SK-N-SH treated with all-trans-retinoic acid at 6 μM for 48 hours (cell line): ENCODE measurements around the gene SMYD2.
"Not testable (repeated sequence)": the region's sequence is repeated elsewhere in the genome, so short reads cannot be mapped to it uniquely, and the experiment has no call there.

Experiments
- ATAC-seq: fragments of 200-7000 bp; cut with Tn5 transposase; 3 replicates; pipeline ENCODE4 v1.9.1; 2020; ENCODE audit warnings: mild to moderate bottlenecking, moderate library complexity
- ARNTL ChIP-seq: fragments of 450-650 bp; formaldehyde crosslinking; IDR thresholded peaks from 2 replicates; pipeline ENCODE4 v1.5.0; 2020; ENCODE audit warnings: low read depth, mild to moderate bottlenecking, moderate library complexity, borderline replicate concordance
- BACH2 ChIP-seq: fragments of 250-450 bp; sonication (Bioruptor Pico); IDR thresholded peaks from 2 replicates; pipeline ENCODE4 v1.9.0; 2021; ENCODE audit warnings: mild to moderate bottlenecking, borderline replicate concordance
- CREB5 ChIP-seq: fragments of 250-450 bp; sonication (Bioruptor Pico); IDR thresholded peaks from 2 replicates; pipeline ENCODE4 v1.5.1; 2020; ENCODE audit warnings: low read depth, mild to moderate bottlenecking, moderate library complexity
- CSDC2 ChIP-seq: fragments of 250-450 bp; sonication (Bioruptor Pico); IDR thresholded peaks from 2 replicates; pipeline ENCODE4 v1.5.0; 2020; ENCODE audit warnings: mild to moderate bottlenecking, moderate library complexity
- ESRRG ChIP-seq: fragments of 250-450 bp; sonication (Bioruptor Pico); IDR thresholded peaks from 2 replicates; pipeline ENCODE4 v1.6.1; 2021; ENCODE audit warnings: mild to moderate bottlenecking
- GLIS3 ChIP-seq: fragments of 250-450 bp; sonication (Bioruptor Pico); IDR thresholded peaks from 2 replicates; pipeline ENCODE4 v1.5.0; 2020; ENCODE audit warnings: mild to moderate bottlenecking, moderate library complexity
- ISL1 ChIP-seq: fragments of 250-450 bp; sonication (Bioruptor Pico); IDR thresholded peaks from 2 replicates; pipeline ENCODE4 v2.1.2; 2022; ENCODE audit warnings: mild to moderate bottlenecking, moderate library complexity
- OSR1 ChIP-seq: fragments of 250-450 bp; sonication (Bioruptor Pico); IDR thresholded peaks from 2 replicates; pipeline ENCODE4 v1.8.0; 2022; ENCODE audit warnings: moderate library complexity, mild to moderate bottlenecking, inconsistent platforms
- PATZ1 ChIP-seq: fragments of 250-450 bp; sonication (Bioruptor Pico); IDR thresholded peaks from 2 replicates; pipeline ENCODE4 v1.8.0; 2020; ENCODE audit warnings: mild to moderate bottlenecking, moderate library complexity, borderline replicate concordance
- POU6F1 ChIP-seq: fragments of 250-450 bp; sonication (Bioruptor Pico); IDR thresholded peaks from 2 replicates; pipeline ENCODE4 v1.8.0; 2021; ENCODE audit warnings: low read depth, mild to moderate bottlenecking, moderate library complexity, borderline replicate concordance
- PPARA ChIP-seq: fragments of 250-450 bp; sonication (Bioruptor Pico); IDR thresholded peaks from 2 replicates; pipeline ENCODE4 v1.5.0; 2020; ENCODE audit warnings: mild to moderate bottlenecking, borderline replicate concordance
- RARB ChIP-seq: fragments of 250-450 bp; sonication (Bioruptor Pico); IDR thresholded peaks from 2 replicates; pipeline ENCODE4 v1.8.0; 2021; ENCODE audit warnings: mild to moderate bottlenecking, moderate library complexity
- SNAI2 ChIP-seq: fragments of 250-450 bp; sonication (Bioruptor Pico); IDR thresholded peaks from 2 replicates; pipeline ENCODE4 v1.5.0; 2020; ENCODE audit warnings: mild to moderate bottlenecking, moderate library complexity
- TCF4 ChIP-seq: fragments of 250-450 bp; sonication (Bioruptor Pico); IDR thresholded peaks from 2 replicates; pipeline ENCODE4 v1.8.0; 2021; ENCODE audit warnings: mild to moderate bottlenecking, moderate library complexity, borderline replicate concordance
- TSHZ2 ChIP-seq: fragments of 250-450 bp; sonication (Bioruptor Pico); IDR thresholded peaks from 2 replicates; pipeline ENCODE4 v1.5.0; 2020; ENCODE audit warnings: mild to moderate bottlenecking, moderate library complexity
- ZC3H10 ChIP-seq: fragments of 250-450 bp; sonication (Bioruptor Pico); IDR thresholded peaks from 2 replicates; pipeline ENCODE4 v1.5.1; 2021; ENCODE audit warnings: mild to moderate bottlenecking, moderate library complexity
- ZFP3 ChIP-seq: fragments of 250-450 bp; sonication (Bioruptor Pico); IDR thresholded peaks from 2 replicates; pipeline ENCODE4 v1.5.0; 2020; ENCODE audit warnings: mild to moderate bottlenecking, moderate library complexity
- ZFP30 ChIP-seq: fragments of 450-650 bp; formaldehyde crosslinking; IDR thresholded peaks from 2 replicates; pipeline ENCODE4 v1.5.0; 2022; ENCODE audit warnings: mild to moderate bottlenecking, moderate library complexity
- ZNF565 ChIP-seq: fragments of 450-650 bp; formaldehyde crosslinking; conservative IDR thresholded peaks from 2 replicates; pipeline ENCODE4 v1.5.0; 2020; ENCODE audit warnings: low read depth, mild to moderate bottlenecking, moderate library complexity
- ZNF70 ChIP-seq: fragments of 450-650 bp; formaldehyde crosslinking; IDR thresholded peaks from 2 replicates; pipeline ENCODE4 v1.5.0; 2020; ENCODE audit warnings: mild to moderate bottlenecking, moderate library complexity
- ZNF8 ChIP-seq: fragments of 450-650 bp; formaldehyde crosslinking; IDR thresholded peaks from 2 replicates; pipeline ENCODE4 v1.5.0; 2020; ENCODE audit warnings: mild to moderate bottlenecking, moderate library complexity

The SMYD2 gene

GRCh38 chr1:214271995-214272731, 8.8 kb upstream of the SMYD2 start:
- no peak for TF ChIP-seq ISL1 (CRISPR knock-in tag)
- TF ChIP-seq ESRRG, result no peak
- TF ChIP-seq CREB5 (CRISPR knock-in tag), result no peak
- TF ChIP-seq CSDC2, result no peak
- TF ChIP-seq PPARA (CRISPR knock-in tag), result no peak
- no peak for TF ChIP-seq SNAI2 (CRISPR knock-in tag)
- TF ChIP-seq TCF4 (CRISPR knock-in tag), result no peak
- TF ChIP-seq ZNF565, result no peak
- no peak for TF ChIP-seq ZNF8 (CRISPR knock-in tag)
- TF ChIP-seq ZFP30, result no peak
- TF ChIP-seq ZC3H10 (CRISPR knock-in tag), result no peak
- no peak for TF ChIP-seq ARNTL (CRISPR knock-in tag)
- TF ChIP-seq BACH2, result no peak
- TF ChIP-seq RARB, result no peak
- no peak for ATAC-seq

- no peak for TF ChIP-seq GLIS3 (CRISPR knock-in tag)
- no peak for TF ChIP-seq ZFP30
- no peak for TF ChIP-seq ZNF70 (CRISPR knock-in tag)
- TF ChIP-seq OSR1 (CRISPR knock-in tag), result no peak
- no peak for TF ChIP-seq TCF4 (CRISPR knock-in tag)
- TF ChIP-seq ISL1 (CRISPR knock-in tag), result no peak
- TF ChIP-seq TSHZ2 (CRISPR knock-in tag), result no peak
- TF ChIP-seq ESRRG, result no peak
- TF ChIP-seq PPARA (CRISPR knock-in tag), result no peak
- TF ChIP-seq ZFP3 (CRISPR knock-in tag), result no peak
- no peak for TF ChIP-seq ARNTL (CRISPR knock-in tag)
- no peak for TF ChIP-seq ZC3H10 (CRISPR knock-in tag)
- TF ChIP-seq ZNF8 (CRISPR knock-in tag), result no peak
- TF ChIP-seq POU6F1, result no peak
- no peak for TF ChIP-seq SNAI2 (CRISPR knock-in tag)
- no peak for TF ChIP-seq ZNF565
- TF ChIP-seq PATZ1 (CRISPR knock-in tag), result no peak
- no peak for TF ChIP-seq BACH2
- TF ChIP-seq CSDC2, result no peak
- no peak for TF ChIP-seq CREB5 (CRISPR knock-in tag)
- TF ChIP-seq, all 23 proteins: peak for 0
- no peak for ATAC-seq
Observed at GRCh38 chr1:214272964-214273533, 7.9 kb upstream of the SMYD2 start.

- not testable (repeated sequence) for ATAC-seq
Observed at GRCh38 chr1:214275700-214276099, 5.3 kb upstream of the SMYD2 start.
